NB4 (cell line): Measurements from ENCODE around the gene ANP32E.
"Not testable (repeated sequence)": the region's sequence is repeated elsewhere in the genome, so short reads cannot be mapped to it uniquely, and the experiment has no call there.

Experiments used
- DNase-seq: peaks from one replicate; pipeline ENCODE4 v3.0.0; 2010; ENCODE audit warnings: low read depth
- H3K4me3 ChIP-seq: one replicate; pipeline ENCODE4 v1.5.1; 2011; ENCODE audit warnings: mild to moderate bottlenecking, low read depth, low read length, moderate library complexity
- CTCF ChIP-seq: IDR thresholded peaks from one replicate; pipeline ENCODE4 v1.5.1; 2012; ENCODE audit warnings: low read depth, low read length
- MAX ChIP-seq: IDR thresholded peaks from 2 replicates; pipeline ENCODE4 v1.6.1; 2011; ENCODE audit warnings: low read depth, low read length
- MYC ChIP-seq: IDR thresholded peaks from 2 replicates; pipeline ENCODE4 v1.6.1; 2011; ENCODE audit warnings: low read depth, low read length
- POLR2A ChIP-seq: IDR thresholded peaks from 2 replicates; pipeline ENCODE4 v1.6.1; 2011; ENCODE audit warnings: mild to moderate bottlenecking; ENCODE audit not compliant: insufficient read length; ENCODE audit errors: extremely low read depth

The ANP32E gene

GRCh38 chr1:150249936-150250335 lies 14.0 kb upstream of the ANP32E start:
- no peak overlapping the region for H3K4me3 ChIP-seq
- peak; percentile 23 for DNase-seq
- no peak for TF ChIP-seq POLR2A
- TF ChIP-seq MYC = no peak
- TF ChIP-seq MAX = no peak
- TF ChIP-seq CTCF = no peak

GRCh38 chr1:150243003-150243402 lies 7.1 kb upstream of the ANP32E start:
- DNase-seq = no peak
- no peak overlapping the region for H3K4me3 ChIP-seq
- no peak for TF ChIP-seq MYC
- no peak for TF ChIP-seq MAX
- no peak for TF ChIP-seq POLR2A
- no peak for TF ChIP-seq CTCF

GRCh38 chr1:150237746-150238145 lies 1.8 kb upstream of the ANP32E start:
- H3K4me3 ChIP-seq = no peak overlapping the region
- no peak for DNase-seq
- TF ChIP-seq MYC (no peak), CTCF (no peak), MAX (no peak), POLR2A (no peak)

- DNase-seq, H3K4me3 ChIP-seq: not testable (repeated sequence)
Measured at GRCh38 chr1:150237176-150237575, 1.3 kb upstream of the ANP32E start.

- no peak for DNase-seq
- TF ChIP-seq POLR2A (no peak), MYC (peak; percentile 60)
Measured at GRCh38 chr1:150236614-150237100, 745 bp upstream of the ANP32E start.

GRCh38 chr1:150235294-150235851 lies 539 bp downstream of the ANP32E start:
- DNase-seq = peak; percentile 49

More at GRCh38 chr1:150236614-150237100, 745 bp upstream of the ANP32E start:
- peak overlapping the region; percentile 72 for H3K4me3 ChIP-seq

More at GRCh38 chr1:150235294-150235851, 539 bp downstream of the ANP32E start:
- H3K4me3 ChIP-seq = peak overlapping the region; percentile 99
- TF ChIP-seq POLR2A (no peak), CTCF (no peak), MAX (no peak), MYC (no peak)
